ENCODE data around the gene TGFBR2. TPM values are rescaled to one million over a fixed set of nuclear protein-coding genes. Genes with fewer than 3 reads are reported as not detected.

TGFBR2 gene
- total RNA-seq, 4 donors from 2014 or later: 10.1 to 114 (median 48.7) TPM

- H3K36me3 ChIP-seq: no peaks in the 10 kb centered on the region
- DNase-seq: no peak
- no peaks in the 10 kb centered on the region for H3K4me1 ChIP-seq
- no peaks in the 10 kb centered on the region for H3K9me3 ChIP-seq
- no peaks in the 10 kb centered on the region for H3K27me3 ChIP-seq
- no peak overlapping the region for H3K4me3 ChIP-seq
- intact Hi-C loops (cut with DNase I): no loop called here
- H3K27ac ChIP-seq: no peak overlapping the region
- 71 to 75% methylated on average over 5 of the region's 5 CpGs for WGBS, 2 donors
- TF ChIP-seq CTCF (IDR thresholded peaks at IDR 0.05) (no peak), POLR2A (IDR thresholded peaks at IDR 0.05) (no peak)
These were observed 114.3 kb downstream of the TGFBR2 start for GRCh38 chr3:30720586-30721313.

- Histone ChIP-seq H3K9me3 (no peaks in the 10 kb centered on the region), H3K27me3 (no peaks in the 10 kb centered on the region), H3K4me3 (no peak overlapping the region), H3K27ac (no peak overlapping the region), H3K4me1 (no peaks in the 10 kb centered on the region), H3K36me3 (no peaks in the 10 kb centered on the region)
- WGBS, 2 donors: 57 to 60% methylated on average over 2 of the region's 2 CpGs
- intact Hi-C loops (cut with DNase I): no loop called here
- no peak for DNase-seq
- TF ChIP-seq CTCF (IDR thresholded peaks at IDR 0.05) (no peak), POLR2A (IDR thresholded peaks at IDR 0.05) (no peak)
These were observed 114.9 kb downstream of the TGFBR2 start for GRCh38 chr3:30721314-30721634.

GRCh38 chr3:30723211-30723610 is 116.8 kb downstream of the TGFBR2 start:
- no peak for DNase-seq
- 64 to 81% methylated on average over 1 of the region's 1 CpG for WGBS, 2 donors

GRCh38 chr3:30724863-30725262 is 118.5 kb downstream of the TGFBR2 start:
- no peak for DNase-seq
- no peak overlapping the region for H3K4me3 ChIP-seq
- no peaks in the 10 kb centered on the region for H3K27me3 ChIP-seq
- H3K36me3 ChIP-seq: no peaks in the 10 kb centered on the region
- no peak overlapping the region for H3K27ac ChIP-seq
- no peaks in the 10 kb centered on the region for H3K9me3 ChIP-seq
- intact Hi-C loops (cut with DNase I): no loop called here
- H3K4me1 ChIP-seq: no peaks in the 10 kb centered on the region
- TF ChIP-seq CTCF (IDR thresholded peaks at IDR 0.05) (no peak), POLR2A (IDR thresholded peaks at IDR 0.05) (no peak)
- 92 to 94% methylated on average over 3 of the region's 3 CpGs for WGBS, 2 donors

More at GRCh38 chr3:30723211-30723610, 116.8 kb downstream of the TGFBR2 start:
- Histone ChIP-seq H3K4me1 (no peaks in the 10 kb centered on the region), H3K27me3 (no peaks in the 10 kb centered on the region), H3K9me3 (no peaks in the 10 kb centered on the region), H3K36me3 (no peaks in the 10 kb centered on the region), H3K27ac (no peak overlapping the region), H3K4me3 (no peak overlapping the region)
- no peak for TF ChIP-seq POLR2A (IDR thresholded peaks at IDR 0.05)
- TF ChIP-seq CTCF (IDR thresholded peaks at IDR 0.05): no peak
- intact Hi-C loops (cut with DNase I): no loop called here

- 91 to 96% methylated on average over 4 of the region's 4 CpGs for WGBS, 2 donors
- Histone ChIP-seq H3K4me3 (no peak overlapping the region), H3K27me3 (no peaks in the 10 kb centered on the region), H3K36me3 (no peaks in the 10 kb centered on the region), H3K9me3 (no peaks in the 10 kb centered on the region), H3K4me1 (no peaks in the 10 kb centered on the region), H3K27ac (no peak overlapping the region)
- intact Hi-C loops (cut with DNase I): no loop called here
- no peak for TF ChIP-seq POLR2A (IDR thresholded peaks at IDR 0.05)
- TF ChIP-seq CTCF (IDR thresholded peaks at IDR 0.05): no peak
- no peak for DNase-seq
These were observed 121.7 kb downstream of the TGFBR2 start for GRCh38 chr3:30728143-30728542.

All from esophagus squamous epithelium (tissue), 5 donors.